ENCODE measurements around the gene NCOR1.
"Not testable (repeated sequence)": the region's sequence is repeated elsewhere in the genome, so short reads cannot be mapped to it uniquely, and the experiment has no call there.

Gene NCOR1

GRCh38 chr17:16214190-16215001, 938 bp downstream of the NCOR1 start:
- no peak for DNase-seq

GRCh38 chr17:16212793-16213192, 2.5 kb downstream of the NCOR1 start:
- no peak for DNase-seq

GRCh38 chr17:16211590-16211989, 3.7 kb downstream of the NCOR1 start:
- DNase-seq, result no peak

GRCh38 chr17:16204763-16205162, 10.6 kb downstream of the NCOR1 start:
- DNase-seq, result not testable (repeated sequence)

GRCh38 chr17:16202554-16203500, 12.5 kb downstream of the NCOR1 start:
- not testable (repeated sequence) for DNase-seq

GRCh38 chr17:16201693-16202131, 13.6 kb downstream of the NCOR1 start:
- not testable (repeated sequence) for DNase-seq

GRCh38 chr17:16199093-16199492, 16.2 kb downstream of the NCOR1 start:
- peak; percentile 10 for DNase-seq

- DNase-seq, result no peak
These were observed 18.1 kb downstream of the NCOR1 start for GRCh38 chr17:16197276-16197675.

- DNase-seq, result not testable (repeated sequence)
These were observed 21.0 kb downstream of the NCOR1 start for GRCh38 chr17:16194307-16194835.

GRCh38 chr17:16191604-16192003, 23.7 kb downstream of the NCOR1 start:
- no peak for DNase-seq

- no peak for DNase-seq
These were observed 24.5 kb downstream of the NCOR1 start for GRCh38 chr17:16190703-16191360.

- DNase-seq, result no peak
These were observed 25.5 kb downstream of the NCOR1 start for GRCh38 chr17:16189791-16190348.

- no peak for DNase-seq
These were observed 27.7 kb downstream of the NCOR1 start for GRCh38 chr17:16187642-16188041.

GRCh38 chr17:16181581-16181980, 33.8 kb downstream of the NCOR1 start:
- no peak for DNase-seq

- DNase-seq, result no peak
These were observed 36.5 kb downstream of the NCOR1 start for GRCh38 chr17:16178836-16179235.

GRCh38 chr17:16171613-16172012, 43.7 kb downstream of the NCOR1 start:
- peak; percentile 6 for DNase-seq

- DNase-seq, result not testable (repeated sequence)
These were observed 48.6 kb downstream of the NCOR1 start for GRCh38 chr17:16166766-16167165.

GRCh38 chr17:16158714-16159113, 56.6 kb downstream of the NCOR1 start:
- DNase-seq, result no peak

GRCh38 chr17:16155536-16155935, 59.8 kb downstream of the NCOR1 start:
- no peak for DNase-seq

GRCh38 chr17:16152326-16152725, 63.0 kb downstream of the NCOR1 start:
- not testable (repeated sequence) for DNase-seq

GRCh38 chr17:16150251-16150856, 65.0 kb downstream of the NCOR1 start:
- no peak for DNase-seq

- no peak for DNase-seq
These were observed 66.7 kb downstream of the NCOR1 start for GRCh38 chr17:16148596-16148995.

Measured in eye (tissue), 1 donor.